CD4-positive, alpha-beta T cell treated with Interleukin-21 for 1 hour (primary cell): ENCODE data around the gene DNAJB2.
"Not testable (repeated sequence)": the region's sequence is repeated elsewhere in the genome, so short reads cannot be mapped to it uniquely, and the experiment has no call there.

Experiments
- DNase-seq: peaks from one replicate; pipeline ENCODE4 v3.0.0-alpha.2; 2020

The DNAJB2 gene

GRCh38 chr2:219279151-219279915 is at the start of gene DNAJB2:
Gene DNAJB2, plus strand, starts transcription at chr2:219279366. Its CDS starts 468 bp downstream, at chr2:219279834.
- peak; percentile 99 for DNase-seq

GRCh38 chr2:219230059-219230540 is 49.1 kb upstream of the DNAJB2 start:
- peak; percentile 34 for DNase-seq

GRCh38 chr2:219234331-219234730 is 44.8 kb upstream of the DNAJB2 start:
- no peak for DNase-seq

GRCh38 chr2:219243291-219243761 is 35.8 kb upstream of the DNAJB2 start:
- DNase-seq = no peak

GRCh38 chr2:219244789-219245147 is 34.4 kb upstream of the DNAJB2 start:
- DNase-seq = no peak

- DNase-seq = peak; percentile 88
Measured at GRCh38 chr2:219245148-219245898, 33.8 kb upstream of the DNAJB2 start, which contains the start of the genes GLB1L and STK16. Gene GLB1L, minus strand, starts transcription at chr2:219245444. Its CDS starts 1,871 bp downstream, at chr2:219243573. Gene STK16, plus strand, starts transcription at chr2:219245479. Its CDS starts 521 bp downstream, at chr2:219246000.

- DNase-seq = peak; percentile 28
Measured at GRCh38 chr2:219245899-219246230, 33.3 kb upstream of the DNAJB2 start.

- no peak for DNase-seq
Measured at GRCh38 chr2:219246559-219246958, 32.6 kb upstream of the DNAJB2 start.

GRCh38 chr2:219247678-219248642 is 31.2 kb upstream of the DNAJB2 start:
- DNase-seq = peak; percentile 81

- DNase-seq = no peak
Measured at GRCh38 chr2:219248845-219249202, 30.3 kb upstream of the DNAJB2 start.

GRCh38 chr2:219249203-219249980 is 29.8 kb upstream of the DNAJB2 start:
- DNase-seq = peak; percentile 67

GRCh38 chr2:219250049-219250781 is 29.0 kb upstream of the DNAJB2 start:
- DNase-seq = no peak

GRCh38 chr2:219251656-219252055 is 27.5 kb upstream of the DNAJB2 start:
- no peak for DNase-seq

GRCh38 chr2:219252084-219252483 is 27.1 kb upstream of the DNAJB2 start:
- DNase-seq = peak; percentile 27

- DNase-seq = no peak
Measured at GRCh38 chr2:219252570-219252899, 26.6 kb upstream of the DNAJB2 start.

- peak; percentile 51 for DNase-seq
Measured at GRCh38 chr2:219252900-219253752, 26.0 kb upstream of the DNAJB2 start, which contains the start of gene TUBA4B. Gene TUBA4B, plus strand, starts transcription at chr2:219253243. Its CDS starts 165 bp downstream, at chr2:219253408.

GRCh38 chr2:219253753-219254589 is 25.2 kb upstream of the DNAJB2 start, which contains the start of gene TUBA4A:
Gene TUBA4A, minus strand, starts transcription at chr2:219253918. Its CDS starts 60 bp downstream, at chr2:219253858.
- peak; percentile 93 for DNase-seq

GRCh38 chr2:219254590-219255201 is 24.5 kb upstream of the DNAJB2 start:
- DNase-seq = peak; percentile 58

GRCh38 chr2:219258942-219259341 is 20.2 kb upstream of the DNAJB2 start:
- not testable (repeated sequence) for DNase-seq
